Neuronal stem cell (in vitro differentiated cells): ENCODE results near the gene ACOT12.

ENCODE experiments used
- DNase-seq: peaks from one replicate; pipeline ENCODE4 v3.0.0-alpha.2; 2013; ENCODE audit warnings: low spot score
- H2AFZ ChIP-seq: one replicate; pipeline ENCODE4 v1.6.1; 2013; ENCODE audit warnings: mild to moderate bottlenecking, low read length, inconsistent platforms
- H2AK5ac ChIP-seq: 2 replicates; pipeline ENCODE4 v1.6.1; 2013; ENCODE audit warnings: low read depth, mild to moderate bottlenecking, inconsistent platforms, low read length, moderate library complexity, mixed read lengths
- H2BK120ac ChIP-seq: 2 replicates; pipeline ENCODE4 v1.6.1; 2013; ENCODE audit warnings: low read depth, mild to moderate bottlenecking, inconsistent platforms, low read length, moderate library complexity, mixed read lengths
- H2BK12ac ChIP-seq: one replicate; pipeline ENCODE4 v1.6.1; 2013; ENCODE audit warnings: low read length, inconsistent platforms
- H2BK15ac ChIP-seq: 2 replicates; pipeline ENCODE4 v1.6.1; 2013; ENCODE audit warnings: mild to moderate bottlenecking, low read length, inconsistent platforms, mixed read lengths
- H2BK5ac ChIP-seq: one replicate; pipeline ENCODE4 v1.6.1; 2013; ENCODE audit warnings: inconsistent platforms, mild to moderate bottlenecking, low read length, moderate library complexity
- H3K14ac ChIP-seq: one replicate; pipeline ENCODE4 v1.6.1; 2013; ENCODE audit warnings: low read length, inconsistent platforms
- H3K18ac ChIP-seq: 2 replicates; pipeline ENCODE4 v1.6.1; 2013; ENCODE audit warnings: low read length, inconsistent platforms
- H3K23ac ChIP-seq: 2 replicates; pipeline ENCODE4 v1.6.1; 2013; ENCODE audit warnings: low read depth, mild to moderate bottlenecking, mixed read lengths, low read length, inconsistent platforms; ENCODE audit not compliant: poor library complexity
- H3K27ac ChIP-seq: replicated peaks from 3 replicates; pipeline ENCODE4 v1.5.1; 2013; ENCODE audit warnings: low read length, inconsistent platforms
- H3K27me3 ChIP-seq, 3 experiments: 2 replicates each; pipeline ENCODE4 v1.6.1; 2013; ENCODE audit warnings: low read length in 3 of 3, mild to moderate bottlenecking in 2 of 3, inconsistent platforms in 1 of 3, low read depth in 1 of 3, mixed read lengths in 1 of 3, moderate library complexity in 1 of 3; ENCODE audit not compliant: control insufficient read depth in 3 of 3, insufficient read depth in 3 of 3
- H3K36me3 ChIP-seq, 2 donors: replicated peaks in 1 of 2; 2 replicates each; pipeline ENCODE4 v1.6.1; 2013; ENCODE audit warnings: low read length in 2 of 2; ENCODE audit not compliant: control insufficient read depth in 2 of 2, insufficient read depth in 2 of 2
- H3K4ac ChIP-seq: 2 replicates; pipeline ENCODE4 v1.6.1; 2013; ENCODE audit warnings: inconsistent platforms, mild to moderate bottlenecking, low read length, moderate library complexity
- H3K4me1 ChIP-seq, 2 donors: 1 replicate in 1 of 2; 2 replicates in 1 of 2; pipeline ENCODE4 v1.6.1; 2013; ENCODE audit warnings: low read length in 2 of 2, low read depth in 1 of 2; ENCODE audit not compliant: control insufficient read depth in 2 of 2, insufficient read depth in 1 of 2
- H3K4me2 ChIP-seq: one replicate; pipeline ENCODE4 v1.6.1; 2013; ENCODE audit warnings: mild to moderate bottlenecking, low read length, inconsistent platforms; ENCODE audit not compliant: insufficient read depth, poor library complexity, severe bottlenecking
- H3K4me3 ChIP-seq, 2 donors: 2 replicates each; pipeline ENCODE4 v1.5.1; 2013; ENCODE audit warnings: low read length in 2 of 2, mild to moderate bottlenecking in 2 of 2, inconsistent platforms in 1 of 2, moderate library complexity in 1 of 2
- H3K79me1 ChIP-seq: one replicate; pipeline ENCODE4 v1.6.1; 2013; ENCODE audit warnings: low read depth, mild to moderate bottlenecking, inconsistent platforms, low read length, moderate library complexity
- H3K9ac ChIP-seq: one replicate; pipeline ENCODE4 v1.6.1; 2013; ENCODE audit warnings: mild to moderate bottlenecking, low read depth, low read length, inconsistent platforms; ENCODE audit not compliant: poor library complexity
- H3K9me3 ChIP-seq, 2 donors: replicated peaks in 1 of 2; 2 replicates each; pipeline versions ENCODE3 to v1.6.1; 2013; ENCODE audit warnings: low read length in 2 of 2, mild to moderate bottlenecking in 2 of 2, inconsistent platforms in 1 of 2, low read depth in 1 of 2, mixed read lengths in 1 of 2, moderate library complexity in 1 of 2; ENCODE audit not compliant: control insufficient read depth in 2 of 2, insufficient read depth in 1 of 2
- H4K8ac ChIP-seq: one replicate; pipeline ENCODE4 v1.6.1; 2013; ENCODE audit warnings: low read depth, mild to moderate bottlenecking, inconsistent platforms, low read length, moderate library complexity
- H4K91ac ChIP-seq: one replicate; pipeline ENCODE4 v1.6.1; 2013; ENCODE audit warnings: low read length, low read depth, mild to moderate bottlenecking, inconsistent platforms; ENCODE audit not compliant: poor library complexity
- WGBS, 2 donors: extraction: QIAGEN DNeasy Blood & Tissue Kit; methylation state at CpG; one replicate each; pipeline ENCODE4 v1.1.7; 2013; ENCODE audit warnings: missing lambda C conversion rate in 2 of 2, mixed read lengths in 1 of 2; ENCODE audit not compliant: insufficient read length in 2 of 2, insufficient replicate concordance in 1 of 2; ENCODE audit errors: extremely low coverage in 2 of 2; 5-methylcytosine and 5-hydroxymethylcytosine counted together

The ACOT12 gene

GRCh38 chr5:81315830-81316229, 78.1 kb downstream of the ACOT12 start:
- H3K14ac ChIP-seq = no peak overlapping the region
- H4K91ac ChIP-seq = no peak overlapping the region
- H3K9ac ChIP-seq = no peak overlapping the region
- no peak overlapping the region for H4K8ac ChIP-seq
- no peak overlapping the region for H2AK5ac ChIP-seq
- H2BK5ac ChIP-seq = no peak overlapping the region
- H3K4ac ChIP-seq = no peak overlapping the region
- no peak overlapping the region for H2BK15ac ChIP-seq
- H2BK12ac ChIP-seq = no peak overlapping the region
- no peak overlapping the region for H2AFZ ChIP-seq
- no peaks in the 10 kb centered on the region for H3K9me3 ChIP-seq
- no peak overlapping the region for H3K4me3 ChIP-seq
- no peak overlapping the region for H3K4me2 ChIP-seq
- no peak for DNase-seq
- peaks cover 3 to 37% of the 10 kb centered on the region in 2 donors for H3K36me3 ChIP-seq
- H3K23ac ChIP-seq = no peak overlapping the region
- no peak overlapping the region for H2BK120ac ChIP-seq
- H3K27me3 ChIP-seq = no peaks in the 10 kb centered on the region
- no CpG with 5 or more reads among the region's 4 CpGs for WGBS, 2 donors
- no peaks in the 10 kb centered on the region for H3K4me1 ChIP-seq
- no peak overlapping the region for H3K18ac ChIP-seq
- H3K79me1 ChIP-seq = no peaks in the 10 kb centered on the region
- H3K27ac ChIP-seq = no peak overlapping the region

- no peak overlapping the region for H2BK15ac ChIP-seq
- H2AFZ ChIP-seq = no peak overlapping the region
- H3K79me1 ChIP-seq = no peaks in the 10 kb centered on the region
- no peak overlapping the region for H2BK12ac ChIP-seq
- H3K18ac ChIP-seq = no peak overlapping the region
- no peak overlapping the region for H3K4ac ChIP-seq
- H3K27ac ChIP-seq = no peak overlapping the region
- no peaks in the 10 kb centered on the region for H3K9me3 ChIP-seq
- no peak overlapping the region for H2AK5ac ChIP-seq
- no peak overlapping the region for H4K8ac ChIP-seq
- no peak for DNase-seq
- H3K36me3 ChIP-seq = peaks cover 3 to 42% of the 10 kb centered on the region in 2 donors
- H3K9ac ChIP-seq = no peak overlapping the region
- H3K4me2 ChIP-seq = no peak overlapping the region
- H2BK120ac ChIP-seq = no peak overlapping the region
- H2BK5ac ChIP-seq = no peak overlapping the region
- no peak overlapping the region for H4K91ac ChIP-seq
- no peaks in the 10 kb centered on the region for H3K4me1 ChIP-seq
- no peak overlapping the region for H3K23ac ChIP-seq
- H3K27me3 ChIP-seq = no peaks in the 10 kb centered on the region
- no peak overlapping the region for H3K4me3 ChIP-seq
- no peak overlapping the region for H3K14ac ChIP-seq
- WGBS, 2 donors = no CpG with 5 or more reads among the region's 1 CpG
Observed at GRCh38 chr5:81315336-81315735, 78.6 kb downstream of the ACOT12 start.

- Histone ChIP-seq H2BK15ac (no peak overlapping the region), H2BK5ac (no peak overlapping the region), H4K8ac (no peak overlapping the region), H3K4me1 (no peaks in the 10 kb centered on the region), H4K91ac (no peak overlapping the region), H3K27ac (no peak overlapping the region), H3K18ac (no peak overlapping the region), H3K27me3 (no peaks in the 10 kb centered on the region), H3K9me3 (no peaks in the 10 kb centered on the region), H3K79me1 (no peaks in the 10 kb centered on the region), H3K9ac (no peak overlapping the region), H3K4ac (no peak overlapping the region), H2AFZ (no peak overlapping the region), H2BK12ac (no peak overlapping the region), H2BK120ac (no peak overlapping the region), H3K14ac (no peak overlapping the region), H2AK5ac (no peak overlapping the region), H3K23ac (no peak overlapping the region), H3K4me3 (no peak overlapping the region), H3K36me3 (peaks cover 3 to 50% of the 10 kb centered on the region in 2 donors), H3K4me2 (no peak overlapping the region)
- WGBS, 2 donors = no CpG with 5 or more reads among the region's 3 CpGs
- no peak for DNase-seq
Observed at GRCh38 chr5:81314581-81314980, 79.4 kb downstream of the ACOT12 start.

GRCh38 chr5:81313686-81314085, 80.2 kb downstream of the ACOT12 start:
- Histone ChIP-seq H3K9me3 (no peaks in the 10 kb centered on the region), H3K27ac (no peak overlapping the region), H3K23ac (no peak overlapping the region), H3K27me3 (no peaks in the 10 kb centered on the region), H2BK5ac (no peak overlapping the region), H2BK12ac (no peak overlapping the region), H3K4me3 (no peak overlapping the region), H2AFZ (no peak overlapping the region), H3K79me1 (no peaks in the 10 kb centered on the region), H3K4me1 (no peaks in the 10 kb centered on the region), H3K18ac (no peak overlapping the region), H2AK5ac (no peak overlapping the region), H4K8ac (no peak overlapping the region), H3K4ac (no peak overlapping the region), H2BK15ac (no peak overlapping the region), H3K36me3 (peaks cover 6 to 58% of the 10 kb centered on the region in 2 donors), H3K4me2 (no peak overlapping the region), H4K91ac (no peak overlapping the region), H3K14ac (no peak overlapping the region), H2BK120ac (no peak overlapping the region), H3K9ac (no peak overlapping the region)
- WGBS, 2 donors = no CpG with 5 or more reads among the region's 3 CpGs
- DNase-seq = no peak
